ENCODE results near the gene MASP2.
"Not testable (repeated sequence)": the region's sequence is repeated elsewhere in the genome, so short reads cannot be mapped to it uniquely, and the experiment has no call there.

The MASP2 gene

DNA sequence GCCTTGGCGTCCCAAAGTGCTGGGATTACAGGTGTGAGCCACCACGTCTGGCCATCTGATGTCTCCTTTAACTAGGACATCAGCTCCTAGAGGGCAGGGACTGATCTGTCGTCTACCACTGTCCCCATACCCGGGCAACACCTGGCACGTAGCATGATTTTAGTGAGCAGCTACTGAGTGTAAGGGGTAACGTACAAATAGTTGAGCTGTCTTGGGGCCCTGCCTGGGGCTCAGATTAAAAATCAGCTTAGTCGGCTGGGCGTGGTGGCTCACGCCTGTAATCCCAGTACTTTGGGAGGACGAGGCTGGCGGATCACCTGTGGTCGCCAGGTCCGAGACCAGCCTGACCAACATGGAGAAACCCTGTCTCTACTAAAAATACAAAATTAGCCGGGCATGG lies 11.0 kb upstream of the MASP2 start:
- DNase-seq = no peak

DNA sequence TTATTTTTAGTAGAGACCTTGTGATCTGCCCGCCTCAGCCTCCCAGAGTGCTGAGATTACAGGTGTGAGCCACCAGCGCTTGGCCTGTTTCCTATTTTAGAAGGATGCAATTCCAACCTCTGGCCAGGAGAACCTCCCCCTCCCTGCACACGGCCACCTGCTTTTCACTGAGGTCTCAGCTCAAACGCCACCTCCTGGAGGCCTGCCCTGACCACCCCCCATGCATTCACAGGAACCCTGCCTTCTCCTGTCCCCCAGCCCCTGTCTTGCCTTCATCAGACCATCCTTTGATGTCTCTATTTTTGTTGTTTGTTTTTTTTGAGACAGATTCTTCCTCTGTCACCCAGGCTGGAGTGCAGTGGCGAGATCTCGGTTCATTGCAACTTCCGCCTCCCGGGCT lies 10.4 kb upstream of the MASP2 start:
- no peak for DNase-seq

DNA sequence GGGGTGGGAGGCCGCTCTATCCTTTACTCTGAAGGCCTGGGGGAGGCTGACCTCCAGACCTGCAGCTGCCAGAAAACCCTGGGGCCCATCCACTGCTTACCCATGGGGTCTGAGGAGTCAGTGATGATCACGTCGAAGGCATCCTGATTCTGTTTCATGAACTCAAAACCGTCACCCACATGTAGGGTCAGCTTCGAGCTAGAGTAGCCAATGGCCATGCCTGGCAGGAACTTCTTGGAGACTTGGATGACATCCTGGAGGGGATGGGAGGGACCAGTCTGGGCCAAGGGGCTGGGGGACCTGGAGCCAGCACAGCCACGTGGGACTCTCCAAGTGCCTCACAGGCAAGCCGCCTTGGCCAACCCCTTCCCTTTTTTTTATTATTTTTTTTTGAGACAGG lies 9.5 kb upstream of the MASP2 start:
- no peak for DNase-seq

DNA sequence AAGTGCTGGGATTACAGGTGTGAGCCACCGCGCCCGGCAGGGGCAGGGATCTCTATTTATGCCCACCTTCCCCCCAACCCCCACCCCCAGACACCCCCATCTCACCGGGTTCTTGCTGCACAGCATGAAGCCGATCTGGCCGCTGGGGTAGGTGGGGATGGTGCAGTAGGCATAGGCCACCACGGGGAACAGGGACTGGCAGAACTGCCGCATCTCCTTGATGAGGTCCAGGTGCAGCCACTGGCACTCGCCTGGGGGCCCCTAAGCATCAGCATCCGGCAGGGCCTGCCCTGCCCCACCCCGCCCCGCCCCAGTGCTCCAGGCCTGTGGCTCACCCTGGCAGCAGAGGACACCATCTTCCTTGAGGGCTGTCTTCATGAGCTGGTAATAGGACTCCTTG lies 8.6 kb upstream of the MASP2 start:
- DNase-seq = no peak

DNA sequence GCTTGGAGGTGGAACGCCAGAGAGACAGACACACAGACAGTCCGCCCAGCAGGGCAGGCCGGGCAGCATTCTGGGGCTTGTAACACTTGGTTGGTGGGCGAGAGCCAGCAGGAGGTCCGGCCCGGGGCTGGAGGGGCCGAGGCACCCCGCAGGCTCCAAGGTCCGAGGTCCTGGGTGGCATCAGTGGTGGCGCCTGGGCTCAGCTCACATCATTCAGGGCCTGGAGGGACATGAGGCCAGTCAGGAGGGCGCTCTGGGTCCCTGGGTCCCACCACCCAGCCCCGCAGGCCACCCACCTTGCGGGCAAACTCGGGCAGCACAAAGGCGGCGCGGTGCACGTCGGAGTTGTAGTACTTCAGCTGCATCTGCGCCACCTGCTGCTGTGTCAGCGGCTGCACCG lies 7.6 kb upstream of the MASP2 start:
- no peak for DNase-seq

DNA sequence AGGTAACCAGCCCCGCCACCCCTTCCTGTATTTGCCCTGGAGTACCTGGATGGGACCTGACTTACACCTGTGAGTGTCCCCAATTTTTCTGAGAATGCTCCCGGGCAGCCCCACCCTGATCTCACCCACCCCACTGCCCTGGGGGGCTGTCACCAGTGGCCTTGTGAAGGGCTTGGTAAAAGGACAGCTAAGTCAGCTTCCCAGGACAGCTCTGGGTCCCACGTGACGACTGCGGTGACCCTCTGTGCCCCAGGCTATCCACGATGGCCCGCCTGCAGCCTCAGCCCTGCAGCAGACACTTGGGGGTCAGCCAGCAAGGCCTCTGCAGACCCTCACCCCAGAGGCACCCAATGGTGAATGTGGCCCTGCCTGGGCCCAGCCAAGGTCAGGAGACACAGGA lies 7.1 kb upstream of the MASP2 start:
- no peak for DNase-seq

DNA sequence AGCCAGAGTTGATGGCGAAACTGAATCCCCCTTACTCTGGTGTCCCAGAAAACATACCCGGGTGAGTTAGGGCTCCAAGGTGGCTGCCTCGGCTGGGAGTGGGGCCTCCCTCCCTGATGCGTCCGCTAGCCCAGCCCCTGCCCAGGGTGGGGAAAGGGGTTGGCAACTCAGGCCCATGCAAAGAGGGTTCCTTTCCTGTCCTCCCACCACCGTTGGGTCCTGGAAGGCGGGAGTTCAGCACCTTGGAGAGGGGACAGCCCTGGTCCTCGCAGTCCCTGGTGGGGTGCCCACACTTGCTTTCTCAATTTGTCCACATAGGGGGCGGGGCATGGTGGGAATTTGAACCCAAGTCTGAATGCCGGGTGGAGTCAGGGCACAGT lies 6.7 kb upstream of the MASP2 start:
- DNase-seq = peak; percentile 13

DNA sequence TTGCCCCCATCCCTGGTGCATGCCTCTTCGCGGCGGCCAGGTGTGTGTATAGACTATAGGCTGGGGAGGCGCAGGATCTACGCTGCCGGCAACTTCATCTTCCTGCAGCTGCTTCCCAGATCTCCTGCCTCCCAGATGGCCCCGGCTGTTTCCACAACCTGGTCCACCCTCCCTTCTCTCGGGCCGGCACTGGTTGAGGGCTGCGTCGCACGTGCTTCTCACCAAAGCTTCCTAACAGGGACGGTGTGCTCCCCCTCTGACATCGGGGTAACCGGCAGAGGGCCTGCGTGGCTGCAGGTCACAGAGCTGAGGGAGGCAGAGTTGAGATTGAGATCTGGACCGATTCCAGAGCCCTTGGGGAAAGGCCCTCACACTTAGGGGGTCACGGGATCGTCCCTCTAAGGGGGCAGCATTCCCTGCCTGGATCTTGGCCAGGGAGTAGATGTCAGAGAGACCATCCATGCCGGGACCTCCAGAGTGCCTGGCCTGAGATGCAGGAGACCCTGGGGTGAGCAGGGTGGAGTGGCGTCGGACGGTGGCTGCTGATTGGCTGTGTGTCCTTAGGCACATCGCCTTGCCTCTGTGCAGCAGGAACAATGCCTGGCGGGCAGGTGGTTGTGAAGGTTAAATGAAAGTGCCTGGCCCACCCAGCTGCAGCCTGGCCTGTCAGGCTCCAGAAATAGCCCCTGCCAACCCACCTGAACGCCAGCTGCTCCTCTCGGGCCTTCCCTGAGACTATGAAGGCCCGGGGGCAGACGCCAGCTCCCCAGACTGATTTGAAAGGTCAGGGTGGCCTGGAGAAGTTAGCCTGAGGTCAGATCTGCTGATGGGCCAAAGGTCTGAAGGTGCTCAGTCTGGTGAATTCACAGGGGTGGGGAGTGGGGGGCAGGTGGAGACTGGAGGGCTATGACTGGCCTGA lies 6.1 kb upstream of the MASP2 start:
- no peak for DNase-seq

DNA sequence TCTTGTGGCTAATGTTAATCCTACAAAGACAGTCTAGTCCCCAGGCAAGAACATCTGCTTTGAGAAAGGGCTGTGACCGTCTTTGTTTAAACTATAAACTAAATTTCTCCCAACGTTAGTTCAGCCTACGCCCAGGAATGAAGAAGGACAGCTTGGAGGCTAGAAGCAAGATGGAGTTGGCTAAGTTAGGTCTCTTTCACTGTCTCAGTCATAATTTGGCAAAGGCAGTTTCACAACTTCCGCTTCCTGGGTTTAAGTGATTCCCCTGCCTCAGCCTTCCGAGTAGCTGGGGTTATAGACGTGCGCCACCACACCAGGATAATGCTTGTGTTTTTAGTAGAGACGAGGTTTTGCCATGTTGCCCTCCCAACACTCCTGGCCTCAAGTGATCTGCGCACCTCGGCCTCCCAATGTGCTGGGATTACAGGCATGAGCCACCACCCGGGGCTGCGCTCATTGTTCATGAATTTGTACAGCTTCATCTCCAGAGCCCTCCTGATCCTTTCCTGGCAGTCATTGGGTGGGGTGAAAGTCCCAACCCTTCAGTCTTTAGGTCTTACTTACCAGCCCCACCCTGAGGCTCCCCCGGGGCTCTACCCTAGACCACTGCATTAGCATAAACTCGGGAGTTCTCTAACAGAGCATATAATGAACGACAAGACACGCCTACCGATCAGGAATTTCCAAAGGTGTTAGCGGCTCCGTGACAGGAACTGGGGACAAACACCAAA lies 4.9 kb upstream of the MASP2 start:
- DNase-seq = no peak

DNA sequence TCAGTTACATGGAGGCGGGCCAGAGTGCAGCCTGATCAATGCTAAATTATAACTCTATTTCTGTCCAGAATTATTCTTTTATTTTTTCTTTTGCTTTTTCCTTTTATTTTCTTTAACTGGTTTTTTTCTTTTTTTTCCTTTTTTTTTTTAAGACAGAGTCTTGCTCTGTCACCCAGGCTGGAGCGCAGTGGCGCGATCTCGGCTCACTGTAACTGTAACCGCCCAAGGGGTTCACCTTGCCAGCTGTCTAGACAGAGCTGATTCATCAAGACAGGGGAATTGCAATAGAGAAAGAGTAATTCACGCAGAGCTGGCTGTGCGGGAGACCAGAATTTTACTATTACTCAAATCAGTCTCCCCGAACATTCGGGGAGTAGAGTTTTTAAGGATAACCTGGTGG lies 4.1 kb upstream of the MASP2 start:
- DNase-seq = not testable (repeated sequence)

DNA sequence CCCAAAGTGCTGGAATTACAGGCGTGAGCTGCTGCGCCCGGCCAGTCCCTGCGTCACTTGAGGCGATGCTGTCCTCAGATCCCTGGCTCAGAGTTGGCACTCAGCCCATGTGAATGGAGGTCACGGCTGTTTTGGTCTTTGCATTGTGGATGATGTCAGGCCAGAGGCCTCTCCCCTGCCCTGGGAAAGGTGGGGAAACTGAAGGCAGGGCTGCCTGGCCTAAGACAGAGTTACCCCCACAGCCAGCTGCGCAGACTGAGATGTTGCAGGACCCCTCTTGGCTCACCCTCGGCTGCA lies 821 bp downstream of the MASP2 start:
- DNase-seq = no peak

DNA sequence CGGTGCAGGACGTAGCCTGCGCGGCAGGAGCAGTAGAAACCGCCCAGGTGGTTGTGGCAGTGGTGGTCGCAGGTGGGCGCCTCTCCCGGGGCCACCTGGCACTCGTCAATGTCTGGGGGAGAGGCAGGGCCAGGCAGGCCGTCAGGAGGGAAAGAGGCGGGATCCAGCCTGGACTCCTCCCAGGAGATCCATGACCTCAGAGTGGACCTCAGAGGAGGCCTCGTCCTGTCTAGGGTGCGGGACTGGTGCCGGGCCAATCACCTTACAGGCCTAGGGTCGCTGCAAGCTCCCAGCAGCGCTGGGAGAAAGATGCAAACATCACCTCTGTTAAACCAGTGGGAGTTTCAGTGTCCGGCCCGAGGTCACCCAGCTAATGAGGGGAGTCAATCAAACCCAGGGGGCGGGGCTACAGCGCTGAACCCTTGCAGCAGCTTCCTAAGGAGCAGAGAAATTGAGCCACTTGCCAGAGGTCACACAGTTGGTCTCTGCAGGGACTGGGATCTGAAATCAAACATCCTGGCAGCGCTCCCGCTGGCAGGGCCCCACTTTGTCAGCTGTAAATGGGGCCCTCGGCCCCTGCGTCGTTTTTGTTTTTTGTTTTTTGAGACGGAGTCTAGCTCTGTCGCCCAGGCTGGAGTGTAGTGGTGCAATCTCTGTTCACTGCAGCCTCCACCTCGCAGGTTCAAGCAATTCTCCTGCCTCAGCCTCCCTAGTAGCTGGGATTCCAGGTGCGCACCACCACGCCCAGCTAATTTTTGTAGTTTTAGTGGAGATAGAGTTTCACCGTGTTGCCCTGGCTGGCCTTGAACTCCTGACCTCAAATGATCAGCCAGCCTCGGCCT lies 1.4 kb downstream of the MASP2 start:
- no peak for DNase-seq

DNA sequence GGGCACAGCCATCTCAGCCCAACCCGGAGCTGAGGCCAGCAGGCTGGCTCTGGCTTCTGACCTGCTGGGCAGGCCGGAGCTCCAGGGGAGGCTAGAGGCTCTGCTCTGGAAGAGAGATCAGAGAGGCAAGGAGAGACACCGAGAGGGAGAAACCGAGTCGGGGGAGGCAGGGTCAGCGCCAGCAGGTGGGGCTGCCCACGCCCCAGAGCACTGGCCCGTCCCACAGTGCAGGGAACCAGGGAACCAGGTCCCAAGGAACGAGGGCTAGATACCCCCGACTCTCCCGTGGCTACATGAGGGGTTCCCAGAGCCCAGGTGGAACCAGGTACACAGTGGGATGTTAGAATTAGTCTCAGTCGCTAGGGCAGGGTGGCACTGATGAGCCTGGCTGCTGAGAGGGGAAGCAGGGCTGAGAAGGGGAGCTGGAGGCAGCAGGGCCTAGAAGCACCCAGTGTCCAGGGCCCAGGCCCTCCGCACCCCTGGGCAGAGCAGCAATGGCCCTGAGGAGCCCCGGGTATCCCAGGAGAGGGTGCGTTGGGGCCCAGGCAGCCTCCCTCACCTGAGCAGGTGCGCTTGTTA lies 2.1 kb downstream of the MASP2 start:
- no peak for DNase-seq

DNA sequence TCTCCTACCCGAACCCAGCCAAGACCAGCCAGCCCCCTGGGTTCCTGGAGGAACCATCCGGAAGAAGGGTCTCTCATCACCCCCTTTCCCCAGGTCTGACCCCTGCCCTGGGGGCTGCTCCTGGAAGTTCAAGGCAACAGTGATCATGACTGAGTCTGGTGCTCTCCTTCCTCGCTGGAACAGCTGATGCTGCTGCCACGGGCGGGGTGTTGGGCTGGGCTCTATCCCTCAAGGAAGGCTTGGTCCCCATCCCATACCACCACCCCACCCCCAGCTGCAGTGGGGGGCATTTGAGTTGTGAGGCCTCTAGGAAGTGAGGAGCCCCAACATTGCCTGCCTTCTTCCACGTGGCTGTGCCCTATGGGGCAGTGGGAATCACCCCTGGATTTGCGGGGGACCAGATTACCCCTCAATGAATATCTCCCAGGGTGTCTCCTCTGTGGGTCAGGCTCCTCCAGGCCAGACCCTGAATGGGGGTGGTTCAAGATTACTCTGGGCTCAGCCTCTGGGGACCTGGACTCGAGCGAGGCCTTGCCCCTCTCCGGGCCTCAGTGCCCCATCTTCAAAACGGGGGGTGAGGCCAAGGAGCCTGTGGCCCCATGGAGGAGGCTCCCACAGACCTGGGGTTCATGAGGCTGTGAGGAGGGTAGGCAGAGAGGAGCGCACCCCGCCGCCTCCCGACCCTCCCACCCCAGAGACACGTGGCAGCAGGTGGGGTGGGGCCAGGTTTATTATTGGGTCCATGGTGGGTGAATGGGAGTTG lies 2.8 kb downstream of the MASP2 start:
- no peak for DNase-seq

DNA sequence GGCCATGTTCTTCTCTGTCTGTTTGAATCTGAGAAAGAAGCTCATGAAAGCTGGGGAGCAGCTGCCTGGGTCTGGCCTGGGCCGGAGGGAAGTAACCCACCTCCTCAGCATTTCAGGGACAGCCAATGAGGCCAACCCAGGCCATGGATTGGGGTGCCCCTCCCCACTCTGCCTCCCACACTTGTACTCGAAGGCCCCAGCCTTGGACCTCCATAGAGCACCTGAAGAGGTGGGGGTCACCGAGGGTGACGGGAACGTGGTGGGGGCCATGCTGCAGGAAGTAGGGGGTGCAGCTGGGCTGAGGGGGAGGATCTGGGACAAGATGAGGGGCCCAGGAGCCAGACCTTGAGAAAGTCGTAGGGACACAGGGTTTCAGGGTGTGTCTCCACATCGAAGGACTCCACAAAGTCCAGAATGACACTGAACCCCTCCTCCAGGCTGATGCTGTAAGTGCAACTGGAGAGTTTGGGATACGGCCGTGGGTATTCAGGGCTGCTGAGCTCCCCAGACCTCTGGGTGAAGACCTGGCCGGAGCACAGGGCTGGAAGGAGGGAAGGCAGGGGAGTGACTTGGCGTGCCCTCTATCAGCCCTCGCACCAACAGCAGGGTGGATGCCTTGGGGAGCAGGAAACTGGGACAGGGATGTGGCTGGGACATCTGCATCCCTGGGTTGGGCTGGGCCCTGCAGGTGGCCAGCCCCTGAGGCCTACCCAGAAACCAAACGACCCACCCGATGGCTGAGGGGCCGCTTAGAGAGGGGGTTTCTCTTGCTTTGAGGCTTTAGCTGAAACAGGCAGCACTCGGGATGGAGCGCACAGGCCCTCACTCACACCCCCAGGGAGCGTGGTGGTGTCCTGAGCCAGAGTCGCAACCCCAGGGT lies 3.8 kb downstream of the MASP2 start:
- DNase-seq = no peak

DNA sequence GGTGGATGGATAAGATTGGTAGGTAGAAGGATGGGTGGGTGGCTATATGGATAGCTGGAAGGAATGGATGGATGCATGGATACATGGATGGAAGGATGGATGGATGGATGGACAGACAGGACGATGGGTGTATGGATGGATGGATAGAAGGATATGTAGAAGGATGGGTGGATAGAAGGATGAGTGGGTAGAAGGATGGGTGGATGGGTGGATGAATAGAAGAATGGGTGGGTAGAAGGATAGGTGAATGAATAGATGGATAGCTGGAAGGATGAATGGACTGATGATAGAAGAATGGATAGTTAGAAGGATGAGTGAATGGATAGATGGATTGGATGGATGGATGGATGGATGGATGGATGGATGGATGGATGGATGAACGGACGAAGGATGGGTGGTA lies 5.0 kb downstream of the MASP2 start:
- no peak for DNase-seq

DNA sequence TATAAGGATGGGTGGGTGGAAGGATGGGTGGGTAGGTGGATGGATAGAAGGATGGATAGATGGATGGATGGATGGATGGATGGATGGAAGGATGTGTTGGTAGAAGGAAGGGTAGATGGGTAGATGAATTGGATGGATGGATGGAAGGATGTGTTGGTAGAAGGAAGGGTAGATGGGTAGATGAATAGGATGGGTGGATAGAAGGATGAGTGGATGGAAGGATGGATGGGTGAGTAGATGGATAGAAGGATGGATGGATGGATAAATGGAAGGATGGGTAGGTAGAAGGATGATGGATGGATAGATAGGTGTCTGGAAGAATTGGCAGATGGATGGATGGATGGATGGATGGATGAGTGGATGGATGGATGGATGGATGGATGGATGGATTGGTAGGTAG lies 6.0 kb downstream of the MASP2 start:
- DNase-seq = no peak

DNA sequence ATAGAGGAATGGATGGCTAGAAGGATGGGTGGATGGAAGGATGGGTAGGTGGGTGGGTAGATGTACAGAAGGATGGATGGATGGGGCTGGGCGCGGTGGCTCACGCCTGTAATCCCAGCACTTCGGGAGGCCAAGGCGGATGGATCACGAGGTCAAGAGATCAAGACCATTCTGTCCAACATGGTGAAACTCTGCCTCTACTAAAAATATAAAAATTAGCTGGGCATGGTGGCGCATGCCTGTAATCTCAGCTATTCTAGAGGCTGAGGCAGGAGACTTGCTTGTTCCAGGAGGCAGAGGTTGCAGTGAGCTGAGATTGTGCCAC lies 7.0 kb downstream of the MASP2 start:
- not testable (repeated sequence) for DNase-seq

DNA sequence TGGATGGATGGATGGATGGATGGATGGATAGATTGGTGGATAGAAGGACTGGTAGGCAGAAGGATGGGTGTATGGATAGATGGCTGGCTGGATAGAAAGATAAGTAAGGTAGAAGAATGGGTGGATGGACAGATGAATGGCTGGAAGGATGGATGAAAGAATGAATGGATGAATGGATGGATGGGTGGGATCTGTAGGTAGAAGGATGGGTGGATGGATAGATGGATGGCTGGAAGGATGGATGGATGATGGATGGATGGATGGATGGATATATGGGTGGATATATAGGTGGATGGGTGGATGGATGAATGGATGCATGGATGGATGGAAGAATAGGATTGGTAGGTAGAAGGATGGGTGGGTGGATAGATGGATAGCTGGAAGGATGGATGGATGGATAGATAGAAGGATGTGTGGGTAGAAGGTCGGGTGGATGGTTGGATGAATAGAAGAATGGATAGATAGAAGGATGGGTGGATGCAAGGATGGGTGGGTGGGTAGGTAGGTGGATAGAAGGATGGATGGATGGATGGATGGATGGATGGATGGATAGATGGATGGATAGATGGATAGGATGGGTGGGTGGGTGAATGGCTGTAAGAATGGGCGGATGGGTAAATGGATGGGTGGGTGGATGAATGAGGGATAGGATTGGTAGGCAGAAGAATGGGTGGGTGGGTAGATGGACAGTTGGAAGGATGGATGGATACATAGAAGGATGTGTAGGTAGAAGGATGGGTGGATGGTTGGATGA lies 7.5 kb downstream of the MASP2 start:
- DNase-seq = no peak

DNA sequence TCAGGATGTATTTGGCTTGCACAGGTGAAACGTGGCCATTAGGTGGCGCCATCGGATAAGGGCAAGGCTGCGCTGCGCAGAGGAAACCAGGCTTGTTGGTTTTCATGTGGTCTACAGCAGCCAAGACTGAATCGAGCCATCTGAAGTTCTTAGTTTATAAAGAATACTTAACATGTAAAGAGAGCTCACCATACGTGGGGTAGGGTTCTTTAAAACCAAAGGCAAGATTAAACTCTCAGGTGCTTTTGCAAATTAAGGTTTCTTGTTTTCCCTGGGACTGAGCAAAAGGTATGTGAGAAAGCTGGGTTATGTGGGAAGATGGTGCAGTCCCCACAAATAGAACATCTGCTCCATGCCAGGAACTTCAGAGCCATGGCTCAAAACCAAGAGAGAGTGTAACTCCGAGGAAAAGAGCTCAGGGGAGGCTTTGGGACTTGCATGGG lies 9.3 kb downstream of the MASP2 start:
- DNase-seq = peak; percentile 88
